Mesothelial cell of epicardium (in vitro differentiated cells): ENCODE data around the gene FKBP1C. TPM values are rescaled to one million over a fixed set of nuclear protein-coding genes. Genes with fewer than 3 reads are reported as not detected.
"Not testable (repeated sequence)": the region's sequence is repeated elsewhere in the genome, so short reads cannot be mapped to it uniquely, and the experiment has no call there.

Source experiments
- DNase-seq, 2 experiments: peaks; one replicate each; pipeline ENCODE4 v3.0.0; 2021; ENCODE audit warnings: low spot score in 2 of 2; ENCODE audit not compliant: unreplicated experiment in 2 of 2
- H3K27ac Mint-ChIP-seq: 2 replicates; pipeline ENCODE4 v1.8.0; 2021; ENCODE audit warnings: mixed read lengths
- H3K27me3 Mint-ChIP-seq: 2 replicates; pipeline ENCODE4 v1.8.0; 2021; ENCODE audit warnings: low read depth, mixed read lengths
- H3K36me3 Mint-ChIP-seq: 2 replicates; pipeline ENCODE4 v1.8.0; 2021; ENCODE audit warnings: mixed read lengths
- H3K4me1 Mint-ChIP-seq: 2 replicates; pipeline ENCODE4 v1.8.0; 2021; ENCODE audit warnings: mixed read lengths
- H3K4me3 Mint-ChIP-seq: 2 replicates; pipeline ENCODE4 v1.8.0; 2021; ENCODE audit warnings: mild to moderate bottlenecking, moderate library complexity, mixed read lengths
- H3K9me3 Mint-ChIP-seq: 2 replicates; pipeline ENCODE4 v1.8.0; 2021; ENCODE audit warnings: mixed read lengths
- CTCF ChIP-seq: fragments of 200-600 bp; sonication (generic); IDR thresholded peaks from one replicate; pipeline ENCODE4 v1.5.0; 2021; ENCODE audit warnings: antibody characterized with exemption; ENCODE audit not compliant: unreplicated experiment
- total RNA-seq: library from RNA; stranded (reverse); gene quantifications from 3 replicates; pipeline ENCODE4 v1.2.1, GENCODE V29; 2021

FKBP1C gene
- total RNA-seq, 1 donor from 2014 or later, result 0.67 TPM

DNA sequence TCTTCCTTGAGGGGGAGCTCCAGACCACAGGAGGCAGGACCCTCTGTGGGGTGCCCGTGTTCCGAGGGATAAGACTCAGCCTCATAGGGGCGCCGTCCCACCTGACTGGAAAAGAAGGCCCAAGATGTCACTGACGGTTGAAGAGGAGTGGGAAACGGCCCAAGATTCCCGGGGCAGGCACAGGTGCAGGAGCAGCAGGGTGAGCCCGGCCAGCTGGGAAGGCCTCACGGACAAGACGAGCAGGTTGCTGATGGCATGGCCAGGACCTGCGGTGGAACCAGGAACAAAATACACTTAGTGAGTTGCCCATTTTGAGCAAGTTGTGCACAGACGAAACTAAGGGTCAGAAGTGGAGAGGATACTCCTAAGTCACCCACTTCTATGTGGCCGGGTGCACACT lies 18.8 kb downstream of the FKBP1C start:
- not testable (repeated sequence) for H3K27me3 Mint-ChIP-seq, DNase-seq, H3K4me1 Mint-ChIP-seq, H3K4me3 Mint-ChIP-seq, H3K27ac Mint-ChIP-seq, H3K36me3 Mint-ChIP-seq
- H3K9me3 Mint-ChIP-seq, result peaks cover 31% of the 10 kb centered on the region

- not testable (repeated sequence) for H3K27me3 Mint-ChIP-seq, H3K4me1 Mint-ChIP-seq, H3K36me3 Mint-ChIP-seq, H3K4me3 Mint-ChIP-seq, DNase-seq, H3K27ac Mint-ChIP-seq
- H3K9me3 Mint-ChIP-seq, result peaks cover 35% of the 10 kb centered on the region
These were observed 19.2 kb downstream of the FKBP1C start for GRCh38 chr6:63230511-63230910.

DNA sequence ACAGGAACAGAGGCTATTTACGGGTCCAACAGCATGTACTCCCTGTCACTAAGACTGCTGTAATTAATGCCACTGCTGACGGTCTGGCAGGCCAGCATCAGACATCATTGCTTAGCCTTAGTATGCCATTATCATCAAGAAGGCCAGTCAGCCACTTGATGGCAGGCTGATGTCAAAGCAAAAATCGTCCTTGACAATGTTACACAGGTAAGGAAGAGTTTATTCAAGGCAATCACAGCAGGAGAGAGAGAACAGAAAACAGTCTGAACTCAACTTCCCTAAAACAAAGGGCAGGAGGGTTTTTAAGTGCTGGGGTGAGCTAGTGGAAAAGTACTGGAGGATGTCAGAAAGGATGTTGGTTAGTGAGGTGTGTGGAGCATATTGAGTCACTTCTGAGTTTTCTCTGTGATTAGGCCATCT lies 25.1 kb downstream of the FKBP1C start:
- TF ChIP-seq CTCF, result no peak
- H3K4me3 Mint-ChIP-seq, result no peak overlapping the region
- H3K4me1 Mint-ChIP-seq, result no peaks in the 10 kb centered on the region
- no peak for DNase-seq
- H3K27me3 Mint-ChIP-seq, result no peaks in the 10 kb centered on the region
- no peaks in the 10 kb centered on the region for H3K36me3 Mint-ChIP-seq
- no peak overlapping the region for H3K27ac Mint-ChIP-seq
- peaks cover 33% of the 10 kb centered on the region for H3K9me3 Mint-ChIP-seq

- TF ChIP-seq CTCF, result no peak
- DNase-seq, result no peak
- Mint-ChIP-seq H3K4me3 (no peak overlapping the region), H3K4me1 (no peaks in the 10 kb centered on the region), H3K9me3 (no peaks in the 10 kb centered on the region), H3K27me3 (no peaks in the 10 kb centered on the region), H3K27ac (no peak overlapping the region), H3K36me3 (no peaks in the 10 kb centered on the region)
These were observed 34.2 kb downstream of the FKBP1C start for GRCh38 chr6:63245420-63245819.

GRCh38 chr6:63245909-63246308 lies 34.6 kb downstream of the FKBP1C start:
- Mint-ChIP-seq H3K27me3 (no peaks in the 10 kb centered on the region), H3K4me3 (no peak overlapping the region), H3K36me3 (no peaks in the 10 kb centered on the region), H3K4me1 (no peaks in the 10 kb centered on the region), H3K27ac (no peak overlapping the region), H3K9me3 (no peaks in the 10 kb centered on the region)
- TF ChIP-seq CTCF, result no peak
- no peak for DNase-seq

- Mint-ChIP-seq H3K36me3 (no peaks in the 10 kb centered on the region), H3K27me3 (no peaks in the 10 kb centered on the region), H3K4me3 (no peak overlapping the region), H3K4me1 (no peaks in the 10 kb centered on the region), H3K27ac (no peak overlapping the region), H3K9me3 (no peaks in the 10 kb centered on the region)
- no peak for DNase-seq
- no peak for TF ChIP-seq CTCF
These were observed 35.3 kb downstream of the FKBP1C start for GRCh38 chr6:63246581-63246980.

GRCh38 chr6:63249875-63250482 lies 38.7 kb downstream of the FKBP1C start:
- Mint-ChIP-seq H3K36me3 (no peaks in the 10 kb centered on the region), H3K9me3 (peaks cover 4% of the 10 kb centered on the region), H3K4me3 (no peak overlapping the region), H3K4me1 (no peaks in the 10 kb centered on the region), H3K27me3 (no peaks in the 10 kb centered on the region), H3K27ac (no peak overlapping the region)
- TF ChIP-seq CTCF, result no peak
- DNase-seq, result no peak
